Tibial nerve (tissue), 4 donors: ENCODE data around the gene PDC. TPM values are rescaled to one million over a fixed set of nuclear protein-coding genes. Genes with fewer than 3 reads are reported as not detected.
"Not testable (repeated sequence)": the region's sequence is repeated elsewhere in the genome, so short reads cannot be mapped to it uniquely, and the experiment has no call there.

Source experiments
- DNase-seq, 2 donors: peaks; one replicate each; pipeline ENCODE4 v3.0.0-alpha.2; 2019; ENCODE audit warnings: low spot score in 2 of 2
- H3K27ac ChIP-seq, 4 donors: fragments of 200-600 bp; sonication (generic) in 3 of 4; one replicate each; pipeline ENCODE4 v1.5.1; 2017 to 2019; ENCODE audit warnings: mild to moderate bottlenecking in 1 of 4
- H3K27me3 ChIP-seq, 2 donors: fragments of 200-600 bp; sonication (generic) in 1 of 2; one replicate each; pipeline versions ENCODE4 v1.5.1 to v1.6.0; 2017 to 2019
- H3K36me3 ChIP-seq, 3 donors: fragments of 200-600 bp; sonication (generic); one replicate each; pipeline ENCODE4 v1.5.1; 2018 to 2019
- H3K4me1 ChIP-seq, 4 donors: fragments of 200-600 bp; sonication (generic) in 3 of 4; one replicate each; pipeline ENCODE4 v1.5.1; 2017 to 2019
- H3K4me3 ChIP-seq, 4 donors: fragments of 200-600 bp; sonication (generic) in 3 of 4; one replicate each; pipeline ENCODE4 v1.5.1; 2017 to 2019; ENCODE audit warnings: mild to moderate bottlenecking in 1 of 4, moderate library complexity in 1 of 4
- H3K9me3 ChIP-seq, 4 donors: fragments of 200-600 bp; sonication (generic) in 3 of 4; one replicate each; pipeline ENCODE4 v1.5.1; 2017 to 2019
- CTCF ChIP-seq, 5 experiments: fragments of 200-600 bp in 3 of 5; fragments of 450-650 bp in 2 of 5; sonication (generic) in 3 of 5; IDR thresholded peaks; one replicate each; pipeline ENCODE4 v1.5.1; 2016 to 2019; ENCODE audit warnings: antibody characterized with exemption in 5 of 5, mild to moderate bottlenecking in 3 of 5, moderate library complexity in 2 of 5
- EP300 ChIP-seq, 2 donors: sonication (generic); formaldehyde crosslinking; IDR thresholded peaks; one replicate each; pipeline ENCODE4 v1.6.1; 2017; ENCODE audit warnings: antibody characterized with exemption in 2 of 2, mild to moderate bottlenecking in 1 of 2
- POLR2A ChIP-seq, 2 donors: fragments of 450-650 bp; IDR thresholded peaks; one replicate each; pipeline ENCODE4 v1.6.1; 2017; ENCODE audit warnings: antibody characterized with exemption in 2 of 2, mild to moderate bottlenecking in 2 of 2, moderate library complexity in 2 of 2
- WGBS, 2 donors: methylation state at CpG; one replicate each; pipeline ENCODE4 v1.1.5; 2018; 5-methylcytosine and 5-hydroxymethylcytosine counted together
- total RNA-seq, 4 donors: library from RNA; depleted of rRNA; stranded (reverse); fragments of >200 nt; gene quantifications; one replicate each; pipeline ENCODE4 v1.1.0, GENCODE V29; 2016

The PDC gene
- total RNA-seq, 4 donors from 2014 or later, result not detected

- Histone ChIP-seq H3K4me1 (no peaks in the 10 kb centered on the region), H3K9me3 (no peaks in the 10 kb centered on the region), H3K27me3 (no peaks in the 10 kb centered on the region), H3K27ac (no peak overlapping the region), H3K36me3 (peaks cover 0 to 66% (median 0%) of the 10 kb centered on the region in 3 donors), H3K4me3 (no peak overlapping the region)
- TF ChIP-seq CTCF (IDR thresholded peaks at IDR 0.05) (peak; percentile 52 to 64 (median 60)), POLR2A (IDR thresholded peaks at IDR 0.05) (no peak)
- no peak for DNase-seq
- 36 to 38% methylated on average over 5 of the region's 5 CpGs for WGBS, 2 donors
Measured at GRCh38 chr1:186404454-186405051, 56.4 kb downstream of the PDC start.

GRCh38 chr1:186403632-186404031 lies 57.3 kb downstream of the PDC start:
- H3K9me3 ChIP-seq, result no peaks in the 10 kb centered on the region
- no peak overlapping the region for H3K27ac ChIP-seq
- no peaks in the 10 kb centered on the region for H3K4me1 ChIP-seq
- no peak for DNase-seq
- no peaks in the 10 kb centered on the region for H3K27me3 ChIP-seq
- TF ChIP-seq CTCF (IDR thresholded peaks at IDR 0.05) (no peak), EP300 (IDR thresholded peaks at IDR 0.05) (no peak), POLR2A (IDR thresholded peaks at IDR 0.05) (no peak)
- no peak overlapping the region for H3K4me3 ChIP-seq
- H3K36me3 ChIP-seq, result peaks cover 0 to 69% (median 0%) of the 10 kb centered on the region in 3 donors

GRCh38 chr1:186401446-186401845 lies 59.5 kb downstream of the PDC start:
- H3K27ac ChIP-seq, H3K4me1 ChIP-seq, DNase-seq, H3K9me3 ChIP-seq, H3K27me3 ChIP-seq, H3K4me3 ChIP-seq: not testable (repeated sequence)
- H3K36me3 ChIP-seq, result peaks cover 0 to 72% (median 0%) of the 10 kb centered on the region in 3 donors
- WGBS, 2 donors, result 91% methylated on average over 2 of the region's 2 CpGs

Other genes with a start within 250 kb of the PDC start
- gene PRG4, start 164.8 kb downstream of the PDC start, total RNA-seq, result 10 to 100 TPM in 3 of 4 donors, 1 to 10 TPM in 1; 5.2 to 92.6 (median 42.8) TPM
- 100 to 1,000 TPM in 1 of 4 donors, 10 to 100 TPM in 3; 76.3 to 108 (median 87.6) TPM for gene TPR, start 85.9 kb downstream of the PDC start, total RNA-seq
- gene ODR4, start 85.3 kb downstream of the PDC start, total RNA-seq, result 10 to 100 TPM; 16.2 to 33.7 (median 17.3) TPM
- 1 to 10 TPM in 3 of 4 donors, under 1 TPM in 1; 0.84 to 4.9 (median 1.1) TPM for gene PTGS2, start 219.3 kb upstream of the PDC start, total RNA-seq